Suprapubic skin (tissue), 4 donors: ENCODE measurements around the gene C18orf63. TPM values are rescaled to one million over a fixed set of nuclear protein-coding genes. Genes with fewer than 3 reads are reported as not detected.

ENCODE experiments used
- DNase-seq, 2 donors: peaks; one replicate each; pipeline ENCODE4 v3.0.0-alpha.2; 2019; ENCODE audit warnings: low spot score in 2 of 2
- H3K27ac ChIP-seq: fragments of 200-600 bp; sonication (generic); one replicate; pipeline ENCODE4 v1.5.1; 2019
- H3K27me3 ChIP-seq: fragments of 200-600 bp; sonication (generic); one replicate; pipeline ENCODE4 v1.5.1; 2019
- H3K36me3 ChIP-seq: fragments of 200-600 bp; sonication (generic); one replicate; pipeline ENCODE4 v1.5.1; 2019
- H3K4me1 ChIP-seq: fragments of 200-600 bp; sonication (generic); one replicate; pipeline ENCODE4 v1.5.1; 2019
- H3K4me3 ChIP-seq: fragments of 200-600 bp; sonication (generic); one replicate; pipeline ENCODE4 v1.5.1; 2019; ENCODE audit warnings: mild to moderate bottlenecking
- H3K9me3 ChIP-seq: fragments of 200-600 bp; sonication (generic); one replicate; pipeline ENCODE4 v1.5.1; 2019
- EP300 ChIP-seq: sonication (generic); formaldehyde crosslinking; IDR thresholded peaks from one replicate; pipeline ENCODE4 v1.6.1; 2017; ENCODE audit warnings: antibody characterized with exemption
- POLR2A ChIP-seq, 2 donors: fragments of 450-650 bp; IDR thresholded peaks; one replicate each; pipeline ENCODE4 v1.6.1; 2017; ENCODE audit warnings: antibody characterized with exemption in 2 of 2, mild to moderate bottlenecking in 2 of 2, moderate library complexity in 2 of 2
- POLR2AphosphoS5 ChIP-seq, 3 donors: sonication (generic); formaldehyde crosslinking; IDR thresholded peaks; one replicate each; pipeline ENCODE4 v1.6.1; 2017; ENCODE audit warnings: antibody characterized with exemption in 3 of 3
- WGBS: methylation state at CpG from one replicate; pipeline ENCODE4 v1.1.5; 2018; 5-methylcytosine and 5-hydroxymethylcytosine counted together
- total RNA-seq, 4 donors: library from RNA; depleted of rRNA; stranded (reverse); fragments of >200 nt; gene quantifications; one replicate each; pipeline ENCODE4 v1.1.0, GENCODE V29; 2016
- TF ChIP-seq, protein P1 (sequence below), 2 donors: fragments of 200-600 bp in 1 of 2; fragments of 450-650 bp in 1 of 2; sonication (generic) in 1 of 2; IDR thresholded peaks; one replicate each; pipeline ENCODE4 v1.5.1; 2016 to 2019; ENCODE audit warnings: antibody characterized with exemption in 2 of 2, mild to moderate bottlenecking in 1 of 2, moderate library complexity in 1 of 2

The C18orf63 gene
- total RNA-seq, 4 donors from 2014 or later: not detected

- Histone ChIP-seq H3K4me3 (no peak overlapping the region), H3K36me3 (no peaks in the 10 kb centered on the region), H3K27ac (no peak overlapping the region), H3K4me1 (no peaks in the 10 kb centered on the region), H3K9me3 (no peaks in the 10 kb centered on the region), H3K27me3 (no peaks in the 10 kb centered on the region)
- no peak for DNase-seq
- no peak for TF ChIP-seq POLR2AphosphoS5 (IDR thresholded peaks at IDR 0.05)
- TF ChIP-seq POLR2A (IDR thresholded peaks at IDR 0.05): no peak
- no peak for TF ChIP-seq EP300
- TF ChIP-seq, protein P1, sequence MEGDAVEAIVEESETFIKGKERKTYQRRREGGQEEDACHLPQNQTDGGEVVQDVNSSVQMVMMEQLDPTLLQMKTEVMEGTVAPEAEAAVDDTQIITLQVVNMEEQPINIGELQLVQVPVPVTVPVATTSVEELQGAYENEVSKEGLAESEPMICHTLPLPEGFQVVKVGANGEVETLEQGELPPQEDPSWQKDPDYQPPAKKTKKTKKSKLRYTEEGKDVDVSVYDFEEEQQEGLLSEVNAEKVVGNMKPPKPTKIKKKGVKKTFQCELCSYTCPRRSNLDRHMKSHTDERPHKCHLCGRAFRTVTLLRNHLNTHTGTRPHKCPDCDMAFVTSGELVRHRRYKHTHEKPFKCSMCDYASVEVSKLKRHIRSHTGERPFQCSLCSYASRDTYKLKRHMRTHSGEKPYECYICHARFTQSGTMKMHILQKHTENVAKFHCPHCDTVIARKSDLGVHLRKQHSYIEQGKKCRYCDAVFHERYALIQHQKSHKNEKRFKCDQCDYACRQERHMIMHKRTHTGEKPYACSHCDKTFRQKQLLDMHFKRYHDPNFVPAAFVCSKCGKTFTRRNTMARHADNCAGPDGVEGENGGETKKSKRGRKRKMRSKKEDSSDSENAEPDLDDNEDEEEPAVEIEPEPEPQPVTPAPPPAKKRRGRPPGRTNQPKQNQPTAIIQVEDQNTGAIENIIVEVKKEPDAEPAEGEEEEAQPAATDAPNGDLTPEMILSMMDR (IDR thresholded peaks at IDR 0.05): no peak
- 70% methylated on average over 2 of the region's 2 CpGs for WGBS
Observed at GRCh38 chr18:74348581-74348980, 32.9 kb downstream of the C18orf63 start.

DNA sequence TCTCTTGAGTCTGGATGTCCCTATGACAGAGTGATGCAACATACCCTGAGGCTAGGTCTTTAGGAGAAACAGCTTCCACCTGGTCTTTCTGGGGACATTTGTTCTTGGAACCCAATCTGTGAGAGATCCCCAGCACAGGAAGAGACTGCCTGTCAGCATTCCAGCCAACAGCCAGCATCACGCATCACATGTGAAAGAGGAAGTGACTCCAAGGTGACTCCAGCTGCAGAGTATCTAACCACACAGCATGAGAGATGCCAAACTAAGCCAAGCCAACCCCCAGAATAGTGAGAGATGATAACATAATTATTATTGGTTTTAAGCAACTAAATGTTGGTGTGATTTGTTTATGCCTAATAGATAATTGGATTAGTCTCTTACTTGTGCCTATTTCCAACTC lies 35.7 kb downstream of the C18orf63 start:
- no peak for TF ChIP-seq EP300
- WGBS: 67% methylated on average over 1 of the region's 1 CpG
- Histone ChIP-seq H3K4me3 (no peak overlapping the region), H3K9me3 (no peaks in the 10 kb centered on the region), H3K27me3 (no peaks in the 10 kb centered on the region), H3K27ac (no peak overlapping the region), H3K4me1 (no peaks in the 10 kb centered on the region), H3K36me3 (no peaks in the 10 kb centered on the region)
- DNase-seq: no peak

GRCh38 chr18:74353169-74353775 lies 37.6 kb downstream of the C18orf63 start:
- no peaks in the 10 kb centered on the region for H3K4me1 ChIP-seq
- TF ChIP-seq POLR2A (IDR thresholded peaks at IDR 0.05): no peak
- TF ChIP-seq, protein P1 (IDR thresholded peaks at IDR 0.05): peak; percentile 52 to 54
- TF ChIP-seq POLR2AphosphoS5 (IDR thresholded peaks at IDR 0.05): no peak
- no peak for TF ChIP-seq EP300

GRCh38 chr18:74356959-74357358 lies 41.3 kb downstream of the C18orf63 start:
- 96% methylated on average over 1 of the region's 1 CpG for whole genome bisulfite sequencing
- Histone ChIP-seq H3K4me3 (no peak overlapping the region), H3K9me3 (no peaks in the 10 kb centered on the region), H3K27me3 (no peaks in the 10 kb centered on the region), H3K36me3 (no peaks in the 10 kb centered on the region), H3K27ac (no peak overlapping the region), H3K4me1 (no peaks in the 10 kb centered on the region)
- DNase-seq: no peak
- TF ChIP-seq EP300 (no peak), POLR2A (IDR thresholded peaks at IDR 0.05) (no peak), POLR2AphosphoS5 (IDR thresholded peaks at IDR 0.05) (no peak)
- TF ChIP-seq, protein P1 (IDR thresholded peaks at IDR 0.05): no peak

More at GRCh38 chr18:74353169-74353775, 37.6 kb downstream of the C18orf63 start:
- WGBS: 52% methylated on average over 1 of the region's 1 CpG
- H3K27ac ChIP-seq: no peak overlapping the region
- no peak for DNase-seq
- H3K4me3 ChIP-seq: no peak overlapping the region
- no peaks in the 10 kb centered on the region for H3K27me3 ChIP-seq
- no peaks in the 10 kb centered on the region for H3K9me3 ChIP-seq
- no peaks in the 10 kb centered on the region for H3K36me3 ChIP-seq

DNA sequence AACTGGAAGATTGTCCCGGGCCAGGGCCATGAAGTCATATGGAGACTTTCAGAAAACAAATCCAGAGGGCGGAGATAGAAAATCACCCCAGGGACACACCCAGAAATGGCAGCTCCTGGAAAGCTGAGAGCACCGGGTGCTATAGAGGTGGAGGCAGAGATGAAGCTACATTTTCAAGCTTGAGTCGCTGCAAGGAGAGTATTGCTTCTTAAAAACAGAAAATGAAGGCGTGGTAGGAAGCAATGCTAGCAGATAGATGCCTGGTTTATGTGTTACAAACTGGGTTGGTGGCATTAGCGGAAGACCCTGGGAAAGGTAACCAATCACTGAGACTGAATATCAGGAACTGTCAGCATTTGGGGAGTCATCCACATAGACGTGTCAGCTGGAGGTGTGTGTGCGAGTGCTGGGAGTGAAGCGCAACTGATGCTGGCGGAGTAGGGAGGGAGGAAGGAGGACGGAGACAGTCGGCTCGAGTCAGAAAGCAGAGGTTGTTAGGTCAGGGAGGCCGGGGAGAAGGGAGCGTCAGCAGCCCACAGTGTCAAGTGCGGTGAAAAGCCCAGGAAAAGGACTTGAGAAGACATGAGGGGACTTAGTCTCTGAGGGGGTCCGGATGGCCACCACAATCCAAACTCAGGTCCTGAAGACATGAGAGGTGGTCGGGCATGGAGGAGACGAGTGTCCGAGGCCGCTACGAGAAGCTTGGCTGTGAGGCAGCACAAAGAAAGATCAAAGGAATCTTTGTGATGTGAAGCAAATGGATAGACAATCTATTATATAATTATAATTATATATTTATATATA lies 45.4 kb downstream of the C18orf63 start:
- no peaks in the 10 kb centered on the region for H3K9me3 ChIP-seq
- H3K27ac ChIP-seq: no peak overlapping the region
- DNase-seq: no peak
- no peak overlapping the region for H3K4me3 ChIP-seq
- H3K36me3 ChIP-seq: no peaks in the 10 kb centered on the region
- TF ChIP-seq POLR2A (IDR thresholded peaks at IDR 0.05): no peak
- TF ChIP-seq, protein P1 (IDR thresholded peaks at IDR 0.05): no peak
- H3K4me1 ChIP-seq: no peaks in the 10 kb centered on the region
- no peaks in the 10 kb centered on the region for H3K27me3 ChIP-seq
- 87% methylated on average over 22 of the region's 22 CpGs for WGBS
